MV-4-11 (cell line): ENCODE data around the gene DNAAF8.

Experiments used
- DNase-seq: peaks from one replicate; lab custom pipeline; 2025; lab: John Stamatoyannopoulos, UW

The DNAAF8 gene

GRCh38 chr16:4734063-4734729, at the start of gene DNAAF8, which contains the start of gene ANKS3:
Gene DNAAF8, plus strand, starts transcription at chr16:4734537. Its CDS starts 1,978 bp downstream, at chr16:4736515.
Gene ANKS3, minus strand, starts transcription at chr16:4734271. Its CDS starts 4,122 bp downstream, at chr16:4730149.
- DNase-seq, result peak; percentile 94

DNA sequence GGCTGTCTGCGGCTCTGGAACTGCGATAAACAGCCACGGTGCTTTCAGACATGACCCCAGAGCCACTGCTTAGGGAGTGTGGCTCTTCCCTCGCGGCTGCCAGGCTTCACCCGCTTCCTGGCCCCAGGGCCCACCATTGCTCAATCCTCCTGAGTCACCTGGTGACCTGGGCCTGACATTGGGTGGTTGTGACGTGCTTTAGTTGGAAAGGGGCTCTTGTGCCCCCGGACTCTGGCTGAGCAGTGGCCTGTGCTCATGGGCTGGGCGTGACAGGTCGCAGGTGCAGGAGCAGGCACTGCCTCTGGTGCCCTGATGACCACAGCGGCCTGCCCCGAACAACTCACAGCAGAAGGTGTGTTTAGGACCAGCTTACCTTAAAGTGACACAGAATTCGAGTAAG, 49.6 kb upstream of the DNAAF8 start:
- DNase-seq, result peak; percentile 36

DNA sequence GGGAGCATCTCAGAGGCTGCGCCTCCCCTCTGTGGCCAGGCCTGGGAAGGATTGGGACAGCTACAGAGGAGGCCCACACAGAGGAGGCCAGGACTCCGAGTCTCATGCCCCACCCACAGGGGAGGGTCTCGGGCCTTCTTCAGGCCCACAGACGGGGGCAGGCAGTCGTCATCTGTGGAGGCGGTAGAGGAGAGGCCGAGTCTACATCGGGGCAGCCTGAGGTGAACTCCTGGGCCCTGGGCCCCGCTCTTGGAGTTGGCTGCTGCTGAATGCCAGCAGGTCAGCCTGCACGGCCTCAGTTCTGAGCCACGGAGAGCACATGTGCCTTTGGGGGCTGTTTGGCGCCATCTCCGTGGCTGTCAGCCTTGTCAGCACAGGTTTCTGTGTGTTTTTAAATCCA, 49.0 kb upstream of the DNAAF8 start:
- no peak for DNase-seq

GRCh38 chr16:4685776-4686496, 48.4 kb upstream of the DNAAF8 start:
- DNase-seq, result peak; percentile 65

DNA sequence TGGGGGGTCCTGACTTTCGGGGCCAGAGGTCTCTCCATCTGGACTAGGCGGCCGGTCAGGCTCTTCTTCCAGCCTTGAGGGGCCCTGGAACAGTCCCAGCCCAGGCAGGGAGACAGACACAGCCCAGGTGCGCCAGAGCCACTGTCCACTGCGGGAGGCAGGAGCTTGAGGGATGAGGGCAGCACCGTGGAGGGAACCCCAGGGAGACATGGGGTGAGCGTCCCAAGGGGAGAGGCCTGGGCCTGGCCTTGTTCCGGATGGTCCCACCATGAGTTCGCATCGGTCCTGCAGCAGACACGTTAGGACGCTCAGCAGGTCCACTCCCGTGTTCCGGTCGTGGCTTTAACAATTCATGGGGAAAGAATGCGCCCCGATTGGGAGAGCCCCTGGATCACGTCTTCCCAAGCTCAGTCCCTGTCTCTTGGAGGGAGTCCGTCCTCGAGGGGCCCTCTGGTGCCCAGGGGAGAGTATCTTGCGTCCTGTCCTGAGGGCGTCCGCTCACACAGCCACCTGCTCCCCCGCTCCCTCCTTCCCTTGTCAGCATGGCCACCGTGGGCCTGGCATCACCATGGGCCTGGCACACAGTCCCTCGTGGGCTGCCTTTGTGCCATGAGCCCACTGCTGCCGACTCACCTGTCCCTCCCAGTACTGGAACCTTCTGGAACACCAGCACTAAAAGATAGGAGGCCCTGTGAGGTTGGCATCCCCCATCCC, 47.7 kb upstream of the DNAAF8 start:
- DNase-seq, result no peak

DNA sequence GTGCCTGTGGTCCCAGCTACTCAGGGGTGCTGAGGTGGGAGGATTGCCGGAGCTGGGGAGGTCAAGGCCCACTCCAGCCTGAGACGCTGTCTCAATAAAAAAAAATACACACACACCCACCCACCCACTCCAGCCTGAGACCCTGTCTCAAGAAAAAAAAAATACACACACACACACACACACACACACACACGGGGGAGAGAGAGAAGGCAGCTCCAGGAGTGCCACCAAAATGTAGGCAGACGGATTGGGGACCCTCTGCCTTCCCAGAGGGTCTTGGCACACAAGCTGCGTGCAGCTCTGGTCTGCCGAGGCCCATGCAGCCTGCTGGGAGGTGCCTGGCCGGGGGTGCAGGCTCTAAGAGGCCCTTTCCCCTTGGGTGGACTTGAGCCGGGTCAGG, 46.9 kb upstream of the DNAAF8 start:
- DNase-seq, result no peak

DNA sequence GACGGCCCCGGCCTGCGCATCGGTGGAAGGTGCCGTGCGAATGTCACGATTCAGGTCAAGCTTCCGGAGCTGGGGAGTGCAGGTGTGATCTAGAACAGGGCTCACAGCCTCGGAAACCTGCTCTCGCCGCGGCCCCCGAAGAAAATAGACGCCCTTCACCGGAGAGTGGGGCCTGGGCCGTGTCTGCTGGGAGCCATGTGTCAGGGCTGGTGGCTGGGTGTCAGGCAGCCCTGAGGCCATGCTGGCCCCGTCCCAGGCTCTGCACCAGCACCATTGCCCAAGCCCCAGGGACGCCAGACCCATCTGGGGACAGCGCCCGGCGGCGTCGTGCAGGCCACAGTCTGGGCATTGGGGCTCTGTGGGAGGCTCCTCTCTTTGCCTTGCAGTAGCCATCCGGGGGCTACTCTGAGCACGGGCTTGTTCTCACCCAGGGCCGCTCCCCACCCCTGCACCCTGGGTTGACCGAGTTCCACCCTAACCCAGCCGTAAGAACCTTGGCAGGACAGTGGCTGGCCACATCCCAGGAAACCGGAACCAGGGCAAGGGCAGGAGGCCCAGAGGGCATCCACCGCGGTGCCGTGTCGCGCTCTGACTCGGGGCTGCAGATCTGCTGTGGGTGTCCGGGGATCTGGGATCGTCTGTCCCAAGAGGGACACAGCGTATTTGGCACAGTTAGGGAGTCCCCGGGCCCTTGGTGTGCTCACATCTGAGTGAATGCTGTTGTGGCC, 46.2 kb upstream of the DNAAF8 start:
- DNase-seq, result no peak

DNA sequence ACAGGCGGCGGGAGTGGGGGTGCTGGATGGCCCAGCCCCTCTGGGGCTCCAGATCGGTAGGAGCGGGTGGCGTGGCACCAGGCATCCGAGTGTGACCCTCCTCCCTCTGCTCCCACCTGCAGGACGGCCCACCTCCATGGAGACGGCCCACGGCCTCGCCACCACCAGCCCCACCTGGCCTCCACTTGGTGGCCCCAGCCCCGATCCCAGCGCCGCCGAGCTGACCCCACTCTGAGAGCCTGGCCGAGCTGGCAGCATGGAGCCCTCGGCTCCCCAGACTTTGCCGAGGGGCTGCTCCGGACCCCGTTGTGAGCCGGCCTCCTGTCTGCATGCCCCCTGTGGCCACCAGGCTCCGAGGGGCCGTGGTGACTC, 45.7 kb upstream of the DNAAF8 start:
- no peak for DNase-seq

- DNase-seq, result no peak
Observed at GRCh38 chr16:4689091-4689671, 45.2 kb upstream of the DNAAF8 start.

DNA sequence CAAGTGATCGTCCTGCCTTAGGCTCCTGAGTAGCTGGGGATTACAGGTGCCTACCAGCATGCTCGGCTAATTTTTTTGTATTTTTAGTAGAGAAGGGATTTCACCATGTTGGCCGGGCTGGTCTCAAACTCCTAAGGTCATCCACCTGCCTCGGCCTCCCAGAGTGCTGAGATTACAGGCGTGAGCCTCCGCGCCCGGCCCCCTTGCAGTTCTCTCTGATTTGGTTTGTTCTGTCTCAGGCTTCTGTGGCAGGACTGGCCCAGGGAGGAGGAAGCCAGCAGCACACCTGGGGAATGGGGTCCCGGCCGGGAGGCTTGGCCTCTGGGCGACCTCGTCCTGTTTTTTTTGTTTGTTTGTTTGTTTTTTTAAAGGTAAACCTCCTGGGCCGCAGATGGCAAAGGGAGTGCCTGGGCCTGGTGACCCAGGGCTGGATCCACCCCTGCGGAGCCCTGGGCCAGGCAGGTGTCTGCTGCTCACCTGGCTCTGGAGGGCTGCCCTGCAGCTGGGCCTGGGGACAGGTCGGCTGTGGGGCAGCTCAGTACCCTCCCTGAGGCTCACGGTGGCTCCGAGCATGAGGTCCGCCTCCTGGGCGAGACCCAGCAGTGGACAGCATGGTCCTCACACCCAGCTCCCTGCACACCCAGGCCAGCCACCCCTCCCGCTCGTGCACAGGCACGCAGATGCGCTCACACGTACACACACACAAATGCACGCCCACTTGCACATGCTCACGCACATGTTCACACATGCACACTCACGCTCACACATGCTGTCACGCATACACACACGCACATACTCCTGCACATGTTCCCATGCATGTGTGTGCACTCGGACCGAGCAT, 44.3 kb upstream of the DNAAF8 start:
- DNase-seq, result no peak

GRCh38 chr16:4690946-4691665, 43.2 kb upstream of the DNAAF8 start:
- peak; percentile 70 for DNase-seq

DNA sequence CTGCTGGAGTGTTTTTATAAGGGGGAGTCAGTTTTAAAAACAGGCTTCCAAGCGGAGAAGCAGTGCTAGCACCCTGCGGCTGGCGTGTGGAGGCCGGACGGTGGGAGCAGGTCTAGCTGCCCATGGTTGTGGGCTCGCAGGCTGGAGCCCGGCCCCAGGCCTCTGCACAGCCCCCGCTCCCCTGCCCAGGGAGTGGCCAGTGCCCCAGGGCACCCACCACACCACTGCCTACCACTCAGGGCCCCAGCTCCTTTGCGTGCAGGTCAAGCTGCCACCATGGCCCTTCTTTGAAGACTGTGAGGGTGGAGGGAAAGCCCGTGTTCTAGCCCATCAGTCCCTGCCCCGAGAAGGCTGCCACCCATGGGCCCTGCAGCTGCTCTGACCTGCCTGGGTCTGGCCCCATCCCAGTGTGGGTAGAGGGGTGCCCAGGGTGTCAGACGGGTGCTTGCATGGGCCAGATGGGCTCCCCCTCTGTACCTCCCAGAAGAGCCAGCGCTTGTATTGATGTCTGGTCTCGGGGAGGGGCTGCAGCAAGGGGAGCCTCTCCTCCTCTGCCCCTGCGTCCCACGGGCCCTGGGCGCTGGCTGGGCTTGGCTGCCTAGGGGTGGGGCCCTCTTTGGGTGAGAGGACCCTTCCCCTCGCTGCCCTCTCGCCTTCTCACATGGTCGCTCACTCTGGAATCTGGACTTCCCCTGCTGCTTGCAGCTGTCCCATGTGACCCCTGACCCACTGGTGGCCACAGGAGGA, 42.5 kb upstream of the DNAAF8 start:
- no peak for DNase-seq

DNA sequence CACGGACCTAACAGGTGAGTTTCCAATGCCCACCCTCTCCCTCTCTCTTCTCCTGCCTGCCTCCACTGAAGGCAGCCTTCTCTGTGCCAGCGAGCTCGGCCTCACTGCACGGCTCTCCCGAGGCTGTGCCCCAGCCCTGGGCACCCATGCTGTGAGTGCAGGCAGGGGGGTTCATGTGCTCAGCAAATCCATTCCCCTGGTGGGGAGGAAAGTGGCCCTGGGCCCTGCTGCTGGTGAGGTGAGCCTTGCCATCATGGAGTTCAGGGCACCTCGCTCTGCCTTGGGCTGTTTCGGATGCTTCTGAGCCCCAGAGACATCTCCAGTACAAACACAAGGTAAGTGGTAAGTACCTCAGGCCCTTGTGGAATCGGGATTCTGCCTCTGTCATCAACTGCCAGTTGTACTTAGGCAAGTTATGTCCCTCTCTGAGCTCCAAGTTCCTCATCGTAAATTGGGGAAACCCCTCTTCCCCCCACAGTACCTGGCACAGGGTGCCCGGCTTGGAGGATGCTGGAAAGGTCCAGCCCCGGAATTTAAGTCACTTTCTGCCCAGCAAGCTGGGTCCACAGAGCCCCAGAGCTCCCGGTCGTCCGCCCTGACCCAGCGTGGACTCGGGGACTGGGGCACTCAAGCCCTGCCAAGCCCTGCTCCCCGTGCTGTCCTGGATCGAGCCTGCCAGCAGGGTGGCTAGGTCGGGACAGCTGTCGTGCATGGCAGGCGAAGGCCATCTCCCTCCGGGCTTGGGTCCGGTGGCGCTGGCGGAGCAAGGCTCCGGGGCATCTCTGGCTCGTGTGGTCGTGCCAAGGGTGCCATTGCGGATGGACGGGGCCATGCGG, 41.7 kb upstream of the DNAAF8 start:
- peak; percentile 51 for DNase-seq

- DNase-seq, result peak; percentile 94
Observed at GRCh38 chr16:4693296-4693955, 40.9 kb upstream of the DNAAF8 start, which contains the start of gene NUDT16L1. Gene NUDT16L1, plus strand, starts transcription at chr16:4693562. Its CDS starts 165 bp downstream, at chr16:4693727.

GRCh38 chr16:4693956-4694641, 40.2 kb upstream of the DNAAF8 start:
- DNase-seq, result no peak

DNA sequence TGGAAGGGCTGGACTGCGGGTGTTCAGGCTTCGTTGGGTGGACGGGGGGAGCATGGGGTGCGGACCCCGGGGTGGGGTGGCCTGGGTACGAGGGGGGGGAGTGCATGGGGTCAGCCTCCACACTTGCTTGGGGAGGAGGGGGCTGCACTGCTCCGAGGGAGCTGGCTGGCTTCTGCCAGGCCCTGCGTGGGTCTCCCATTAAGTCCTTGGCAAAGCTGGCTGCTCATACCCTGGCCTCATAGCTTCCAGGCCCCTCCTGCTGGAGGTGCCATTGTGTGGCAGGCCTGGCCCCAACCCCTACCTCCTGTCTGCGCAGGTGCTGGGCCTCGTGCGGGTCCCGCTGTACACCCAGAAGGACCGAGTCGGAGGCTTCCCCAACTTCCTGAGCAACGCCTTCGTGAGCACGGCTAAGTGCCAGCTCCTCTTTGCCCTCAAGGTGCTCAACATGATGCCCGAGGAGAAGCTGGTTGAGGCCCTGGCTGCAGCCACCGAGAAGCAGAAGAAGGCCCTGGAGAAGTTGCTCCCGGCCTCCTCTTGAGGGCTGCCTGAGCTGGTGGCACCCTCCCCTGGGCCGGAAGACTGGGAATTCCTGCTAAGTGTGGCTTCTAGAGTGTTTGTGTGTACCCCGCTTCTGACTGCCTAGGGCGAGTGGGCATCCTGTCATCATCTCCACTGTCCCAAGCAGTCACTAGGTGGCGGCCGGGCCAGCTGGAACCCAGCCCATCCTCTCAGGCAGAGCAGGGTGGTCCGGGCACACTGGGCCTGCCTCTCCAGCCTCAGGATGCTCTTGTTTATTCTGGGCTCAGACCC, 39.5 kb upstream of the DNAAF8 start:
- DNase-seq, result no peak
